Neural progenitor cell (in vitro differentiated cells): Measurements from ENCODE around the gene PDE3A. TPM values are rescaled to one million over a fixed set of nuclear protein-coding genes. Genes with fewer than 3 reads are reported as not detected.

Experiments used
- DNase-seq: peaks from one replicate; pipeline ENCODE4 v3.0.0-alpha.2; 2016; ENCODE audit warnings: low spot score
- H2AFZ ChIP-seq: fragments of 200-600 bp; sonication (generic); replicated peaks from 2 replicates; pipeline ENCODE4 v1.6.1; 2016; ENCODE audit warnings: antibody characterized with exemption
- H3F3A ChIP-seq: fragments of 200-600 bp; sonication (generic); 2 replicates; pipeline ENCODE4 v1.6.1; 2016; ENCODE audit warnings: antibody characterized with exemption, low read depth
- H3K27ac ChIP-seq: fragments of 200-600 bp; sonication (generic); 2 replicates; pipeline ENCODE4 v1.5.1; 2016; ENCODE audit warnings: mild to moderate bottlenecking
- H3K27me3 ChIP-seq: fragments of 200-600 bp; sonication (generic); 2 replicates; pipeline ENCODE4 v1.6.1; 2016; ENCODE audit warnings: mild to moderate bottlenecking, moderate library complexity
- H3K36me3 ChIP-seq: fragments of 200-600 bp; sonication (generic); 2 replicates; pipeline ENCODE4 v1.5.1; 2016
- H3K4me1 ChIP-seq: fragments of 200-600 bp; sonication (generic); 2 replicates; pipeline ENCODE4 v1.6.1; 2016; ENCODE audit warnings: mixed run types
- H3K4me2 ChIP-seq: fragments of 200-600 bp; sonication (generic); 2 replicates; pipeline ENCODE4 v1.6.1; 2016
- H3K4me3 ChIP-seq: fragments of 200-600 bp; sonication (generic); 2 replicates; pipeline ENCODE4 v1.5.1; 2016
- H3K79me2 ChIP-seq: fragments of 200-600 bp; sonication (generic); 2 replicates; pipeline ENCODE4 v1.6.1; 2016; ENCODE audit warnings: low read depth
- H3K9ac ChIP-seq: fragments of 200-600 bp; sonication (generic); 2 replicates; pipeline ENCODE4 v1.6.1; 2016
- H3K9me3 ChIP-seq: fragments of 200-600 bp; sonication (generic); 2 replicates; pipeline ENCODE4 v1.5.1; 2016; ENCODE audit warnings: low read depth
- H4K20me1 ChIP-seq: fragments of 200-600 bp; sonication (generic); 2 replicates; pipeline ENCODE4 v1.6.1; 2016; ENCODE audit warnings: low read depth
- H3K27ac Mint-ChIP-seq: 3 replicates; pipeline ENCODE4 v1.8.0; 2021; ENCODE audit warnings: mixed read lengths
- H3K27me3 Mint-ChIP-seq: 2 replicates; pipeline ENCODE4 v1.8.0; 2022; ENCODE audit warnings: low read depth, mild to moderate bottlenecking, inconsistent platforms, moderate library complexity, mixed read lengths; ENCODE audit not compliant: insufficient read depth
- H3K36me3 Mint-ChIP-seq: 3 replicates; pipeline ENCODE4 v1.8.0; 2021; ENCODE audit warnings: mixed read lengths
- H3K4me1 Mint-ChIP-seq: 3 replicates; pipeline ENCODE4 v1.8.0; 2021; ENCODE audit warnings: mixed read lengths
- H3K4me3 Mint-ChIP-seq: 3 replicates; pipeline ENCODE4 v1.8.0; 2021; ENCODE audit warnings: mild to moderate bottlenecking, moderate library complexity, mixed read lengths
- H3K9me3 Mint-ChIP-seq: 3 replicates; pipeline ENCODE4 v1.8.0; 2020; ENCODE audit warnings: mixed read lengths
- EZH2 ChIP-seq: fragments of 200-600 bp; sonication (generic); IDR thresholded peaks from 2 replicates; pipeline ENCODE4 v1.6.1; 2017; ENCODE audit warnings: antibody characterized with exemption, mild to moderate bottlenecking, moderate library complexity
- EZH2phosphoT487 ChIP-seq: fragments of 200-600 bp; sonication (generic); IDR thresholded peaks from 2 replicates; pipeline ENCODE4 v1.6.1; 2017; ENCODE audit warnings: antibody characterized with exemption
- total RNA-seq: library from RNA; depleted of rRNA; stranded (reverse); fragments of >200 nt; gene quantifications from 2 replicates; pipeline ENCODE4 v1.2.3, GENCODE V29; 2015; ENCODE audit warnings: low replicate concordance
- TF ChIP-seq, protein P1 (sequence below): fragments of 200-600 bp; sonication (generic); IDR thresholded peaks from 2 replicates; pipeline ENCODE4 v1.5.1; 2017; ENCODE audit warnings: antibody characterized with exemption, mild to moderate bottlenecking

Gene PDE3A
- total RNA-seq, 1 donor from 2014 or later = 0.47 TPM

DNA sequence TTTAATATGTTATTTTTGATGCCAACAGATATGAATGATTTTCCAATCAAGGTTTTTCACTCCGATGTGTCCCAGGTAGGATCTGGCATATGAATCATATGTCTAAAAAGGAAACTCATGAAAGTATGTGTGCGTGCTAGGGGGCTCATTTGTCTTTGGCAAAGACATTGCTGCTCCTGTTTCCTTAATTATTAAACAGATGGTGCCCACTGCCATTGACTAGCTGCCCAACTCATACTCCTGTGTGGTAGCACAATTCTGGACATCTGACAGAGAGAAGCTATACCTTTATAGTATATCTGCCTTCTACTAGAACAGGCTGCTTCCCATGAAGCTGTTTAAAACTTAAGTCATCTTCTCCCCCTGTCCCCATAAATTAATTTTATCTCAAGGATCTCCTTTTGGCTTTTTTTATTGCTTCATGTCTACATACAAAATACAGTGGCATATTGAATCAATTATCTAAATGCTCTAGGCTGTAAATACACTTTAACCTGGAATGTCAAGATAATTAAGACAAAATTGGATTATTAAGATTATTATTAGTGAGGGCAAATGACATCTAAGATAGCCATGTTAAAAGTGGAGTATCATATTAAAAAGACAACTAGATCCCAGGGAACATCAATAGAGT is 1.4 kb upstream of the PDE3A start:
- TF ChIP-seq, protein P1, sequence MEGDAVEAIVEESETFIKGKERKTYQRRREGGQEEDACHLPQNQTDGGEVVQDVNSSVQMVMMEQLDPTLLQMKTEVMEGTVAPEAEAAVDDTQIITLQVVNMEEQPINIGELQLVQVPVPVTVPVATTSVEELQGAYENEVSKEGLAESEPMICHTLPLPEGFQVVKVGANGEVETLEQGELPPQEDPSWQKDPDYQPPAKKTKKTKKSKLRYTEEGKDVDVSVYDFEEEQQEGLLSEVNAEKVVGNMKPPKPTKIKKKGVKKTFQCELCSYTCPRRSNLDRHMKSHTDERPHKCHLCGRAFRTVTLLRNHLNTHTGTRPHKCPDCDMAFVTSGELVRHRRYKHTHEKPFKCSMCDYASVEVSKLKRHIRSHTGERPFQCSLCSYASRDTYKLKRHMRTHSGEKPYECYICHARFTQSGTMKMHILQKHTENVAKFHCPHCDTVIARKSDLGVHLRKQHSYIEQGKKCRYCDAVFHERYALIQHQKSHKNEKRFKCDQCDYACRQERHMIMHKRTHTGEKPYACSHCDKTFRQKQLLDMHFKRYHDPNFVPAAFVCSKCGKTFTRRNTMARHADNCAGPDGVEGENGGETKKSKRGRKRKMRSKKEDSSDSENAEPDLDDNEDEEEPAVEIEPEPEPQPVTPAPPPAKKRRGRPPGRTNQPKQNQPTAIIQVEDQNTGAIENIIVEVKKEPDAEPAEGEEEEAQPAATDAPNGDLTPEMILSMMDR = no peak
- TF ChIP-seq EZH2phosphoT487 (no peak), EZH2 (no peak)
- Mint-ChIP-seq H3K9me3 (no peaks in the 10 kb centered on the region), H3K4me1 (peaks cover 18% of the 10 kb centered on the region), H3K36me3 (peaks cover 2% of the 10 kb centered on the region), H3K4me3 (peak overlapping the region; percentile 96), H3K27me3 (no peaks in the 10 kb centered on the region), H3K27ac (no peak overlapping the region)
- H3K79me2 ChIP-seq = no peaks in the 10 kb centered on the region
- H3K9ac ChIP-seq = no peak overlapping the region
- no peak overlapping the region for H3K4me3 ChIP-seq
- no peaks in the 10 kb centered on the region for H4K20me1 ChIP-seq
- no peak overlapping the region for H3K27ac ChIP-seq
- DNase-seq = no peak
- no peaks in the 10 kb centered on the region for H3K9me3 ChIP-seq
- no peak overlapping the region for H2AFZ ChIP-seq
- peaks cover 22% of the 10 kb centered on the region for H3F3A ChIP-seq
- H3K27me3 ChIP-seq = peaks cover 47% of the 10 kb centered on the region
- no peak overlapping the region for H3K4me2 ChIP-seq
- no peaks in the 10 kb centered on the region for H3K4me1 ChIP-seq
- no peaks in the 10 kb centered on the region for H3K36me3 ChIP-seq

DNA sequence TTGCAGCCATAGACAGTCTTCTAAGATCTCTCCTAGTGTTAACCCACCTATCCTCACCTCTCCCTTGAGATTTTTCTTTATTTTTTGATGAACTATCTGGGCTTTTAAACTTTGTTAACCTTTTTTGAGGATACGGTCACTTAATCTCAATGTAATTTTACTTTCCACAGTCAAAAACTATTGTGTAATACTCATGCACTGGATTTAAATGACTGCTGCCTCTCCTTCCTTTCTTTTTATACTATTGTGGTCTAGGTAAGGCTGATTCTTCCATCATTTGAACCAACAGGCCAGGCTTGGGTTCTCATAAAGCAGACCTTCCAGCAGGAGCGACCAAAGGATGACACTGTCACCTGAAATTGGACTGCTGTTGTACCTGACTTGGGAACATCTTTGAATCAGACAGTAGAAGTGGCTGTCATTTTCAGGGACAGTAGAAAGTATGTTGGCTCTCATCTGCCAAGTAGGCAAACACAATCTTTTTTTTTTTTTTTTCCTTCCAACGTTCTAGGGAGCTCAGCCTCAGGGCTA is 689 bp upstream of the PDE3A start:
- peak overlapping the region; percentile 57 for H3K4me3 ChIP-seq
- H3K4me1 Mint-ChIP-seq = peaks cover 19% of the 10 kb centered on the region
- no peaks in the 10 kb centered on the region for H4K20me1 ChIP-seq
- peaks cover 2% of the 10 kb centered on the region for H3K36me3 Mint-ChIP-seq
- no peaks in the 10 kb centered on the region for H3K27me3 Mint-ChIP-seq
- peaks cover 49% of the 10 kb centered on the region for H3K27me3 ChIP-seq
- no peaks in the 10 kb centered on the region for H3K79me2 ChIP-seq
- H3K4me2 ChIP-seq = peak overlapping the region; percentile 96
- H3K36me3 ChIP-seq = no peaks in the 10 kb centered on the region
- no peak overlapping the region for H3K9ac ChIP-seq
- peak overlapping the region; percentile 96 for H3K4me3 Mint-ChIP-seq
- peak overlapping the region; percentile 94 for H2AFZ ChIP-seq
- no peaks in the 10 kb centered on the region for H3K4me1 ChIP-seq
- no peaks in the 10 kb centered on the region for H3K9me3 ChIP-seq
- no peak overlapping the region for H3K27ac Mint-ChIP-seq
- peak; percentile 24 for TF ChIP-seq EZH2
- TF ChIP-seq, protein P1 = no peak
- no peaks in the 10 kb centered on the region for H3K9me3 Mint-ChIP-seq
- H3F3A ChIP-seq = peaks cover 22% of the 10 kb centered on the region
- no peak for DNase-seq
- no peak overlapping the region for H3K27ac ChIP-seq

DNA sequence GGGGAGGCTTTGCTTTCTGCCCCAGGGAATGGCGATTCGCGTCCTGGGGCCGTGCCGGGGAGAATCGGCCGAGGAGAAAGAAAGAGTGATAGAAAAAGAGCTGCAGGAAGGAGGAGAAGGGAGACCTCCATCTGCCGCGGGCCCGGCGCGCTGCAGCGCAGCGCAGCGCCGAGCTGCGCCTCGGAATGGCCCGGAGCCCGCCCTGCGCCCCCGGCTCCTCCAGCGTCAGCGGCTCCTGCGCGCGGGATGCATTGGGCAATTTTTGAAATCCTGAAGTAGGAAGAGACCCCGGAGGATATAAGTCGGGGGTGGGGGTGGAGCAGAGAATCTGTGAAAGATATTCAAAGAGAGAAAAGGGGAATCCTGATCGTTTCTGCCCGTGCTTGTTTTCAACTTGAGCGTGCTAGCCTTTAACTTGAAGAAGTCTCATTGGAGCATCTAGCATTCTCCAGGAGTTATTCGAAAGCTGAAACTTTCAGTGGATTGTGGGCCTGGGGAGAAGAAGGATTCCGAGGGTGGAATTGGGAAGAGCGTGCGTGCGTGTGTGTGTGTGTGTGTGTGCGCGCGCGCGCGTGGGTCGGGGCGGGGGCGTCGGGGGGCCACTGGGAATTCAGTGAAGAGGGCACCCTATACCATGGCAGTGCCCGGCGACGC is 441 bp downstream of the PDE3A start:
- Histone ChIP-seq H3K4me2 (peak overlapping the region; percentile 96), H4K20me1 (no peaks in the 10 kb centered on the region), H3K4me3 (peak overlapping the region; percentile 57), H3K36me3 (no peaks in the 10 kb centered on the region), H3K27me3 (peaks cover 49% of the 10 kb centered on the region), H3K9ac (no peak overlapping the region), H3K79me2 (no peaks in the 10 kb centered on the region), H2AFZ (peak overlapping the region; percentile 94), H3K4me1 (no peaks in the 10 kb centered on the region), H3K9me3 (no peaks in the 10 kb centered on the region), H3F3A (peaks cover 22% of the 10 kb centered on the region), H3K27ac (no peak overlapping the region)
- Mint-ChIP-seq H3K36me3 (peaks cover 2% of the 10 kb centered on the region), H3K4me3 (peak overlapping the region; percentile 96), H3K27ac (peak overlapping the region; percentile 98), H3K9me3 (no peaks in the 10 kb centered on the region), H3K4me1 (peaks cover 19% of the 10 kb centered on the region), H3K27me3 (no peaks in the 10 kb centered on the region)
- DNase-seq = peak; percentile 76
- TF ChIP-seq EZH2phosphoT487 = peak; percentile 2
- TF ChIP-seq EZH2 = no peak
- TF ChIP-seq, protein P1 = peak; percentile 17
